ENCODE results near the gene PDCD4.

DNA sequence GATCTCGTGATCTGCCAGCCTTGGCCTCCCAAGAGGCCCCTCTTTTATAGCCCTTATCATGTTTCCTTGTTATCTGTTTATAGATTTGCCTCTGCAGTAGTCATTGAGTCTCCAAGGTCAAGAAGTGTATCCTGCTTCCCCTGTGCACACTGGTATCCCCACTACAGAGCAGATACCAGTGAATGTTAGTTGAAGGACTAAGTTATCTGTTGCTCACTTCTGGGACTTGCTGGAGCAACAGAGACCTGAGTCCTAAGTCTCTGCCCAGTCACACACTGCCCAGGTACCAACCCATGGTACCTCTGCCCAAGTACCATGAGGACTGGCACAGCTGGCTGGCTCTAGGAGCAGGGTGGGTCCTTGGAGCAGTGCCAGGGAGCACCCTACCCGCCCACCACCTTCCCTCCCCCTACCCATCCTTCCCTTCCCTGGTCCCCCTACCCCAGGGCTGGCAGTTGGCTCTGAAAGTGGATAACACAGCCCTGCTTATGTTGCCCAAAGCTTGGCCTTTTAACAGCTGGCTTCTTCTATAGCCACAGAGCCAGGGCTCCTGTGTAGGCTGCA, 26.5 kb upstream of the PDCD4 start:
- TF ChIP-seq FOXK1 (CRISPR knock-in tag; IDR thresholded peaks at IDR 0.05) (no peak), JUN (CRISPR knock-in tag; IDR thresholded peaks at IDR 0.05) (no peak), ZBTB21 (CRISPR knock-in tag; IDR thresholded peaks at IDR 0.05; ENCODE audit: borderline replicate concordance) (no peak), ZNF317 (CRISPR knock-in tag; IDR thresholded peaks at IDR 0.05; ENCODE audit: borderline replicate concordance, low read depth) (no peak), ESRRA (CRISPR knock-in tag; IDR thresholded peaks at IDR 0.05; ENCODE audit: borderline replicate concordance) (no peak)
- TF ChIP-seq, protein P1, sequence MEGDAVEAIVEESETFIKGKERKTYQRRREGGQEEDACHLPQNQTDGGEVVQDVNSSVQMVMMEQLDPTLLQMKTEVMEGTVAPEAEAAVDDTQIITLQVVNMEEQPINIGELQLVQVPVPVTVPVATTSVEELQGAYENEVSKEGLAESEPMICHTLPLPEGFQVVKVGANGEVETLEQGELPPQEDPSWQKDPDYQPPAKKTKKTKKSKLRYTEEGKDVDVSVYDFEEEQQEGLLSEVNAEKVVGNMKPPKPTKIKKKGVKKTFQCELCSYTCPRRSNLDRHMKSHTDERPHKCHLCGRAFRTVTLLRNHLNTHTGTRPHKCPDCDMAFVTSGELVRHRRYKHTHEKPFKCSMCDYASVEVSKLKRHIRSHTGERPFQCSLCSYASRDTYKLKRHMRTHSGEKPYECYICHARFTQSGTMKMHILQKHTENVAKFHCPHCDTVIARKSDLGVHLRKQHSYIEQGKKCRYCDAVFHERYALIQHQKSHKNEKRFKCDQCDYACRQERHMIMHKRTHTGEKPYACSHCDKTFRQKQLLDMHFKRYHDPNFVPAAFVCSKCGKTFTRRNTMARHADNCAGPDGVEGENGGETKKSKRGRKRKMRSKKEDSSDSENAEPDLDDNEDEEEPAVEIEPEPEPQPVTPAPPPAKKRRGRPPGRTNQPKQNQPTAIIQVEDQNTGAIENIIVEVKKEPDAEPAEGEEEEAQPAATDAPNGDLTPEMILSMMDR (IDR thresholded peaks at IDR 0.05), result no peak
- TF ChIP-seq, protein P2, sequence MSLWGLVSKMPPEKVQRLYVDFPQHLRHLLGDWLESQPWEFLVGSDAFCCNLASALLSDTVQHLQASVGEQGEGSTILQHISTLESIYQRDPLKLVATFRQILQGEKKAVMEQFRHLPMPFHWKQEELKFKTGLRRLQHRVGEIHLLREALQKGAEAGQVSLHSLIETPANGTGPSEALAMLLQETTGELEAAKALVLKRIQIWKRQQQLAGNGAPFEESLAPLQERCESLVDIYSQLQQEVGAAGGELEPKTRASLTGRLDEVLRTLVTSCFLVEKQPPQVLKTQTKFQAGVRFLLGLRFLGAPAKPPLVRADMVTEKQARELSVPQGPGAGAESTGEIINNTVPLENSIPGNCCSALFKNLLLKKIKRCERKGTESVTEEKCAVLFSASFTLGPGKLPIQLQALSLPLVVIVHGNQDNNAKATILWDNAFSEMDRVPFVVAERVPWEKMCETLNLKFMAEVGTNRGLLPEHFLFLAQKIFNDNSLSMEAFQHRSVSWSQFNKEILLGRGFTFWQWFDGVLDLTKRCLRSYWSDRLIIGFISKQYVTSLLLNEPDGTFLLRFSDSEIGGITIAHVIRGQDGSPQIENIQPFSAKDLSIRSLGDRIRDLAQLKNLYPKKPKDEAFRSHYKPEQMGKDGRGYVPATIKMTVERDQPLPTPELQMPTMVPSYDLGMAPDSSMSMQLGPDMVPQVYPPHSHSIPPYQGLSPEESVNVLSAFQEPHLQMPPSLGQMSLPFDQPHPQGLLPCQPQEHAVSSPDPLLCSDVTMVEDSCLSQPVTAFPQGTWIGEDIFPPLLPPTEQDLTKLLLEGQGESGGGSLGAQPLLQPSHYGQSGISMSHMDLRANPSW (CRISPR knock-in tag; conservative IDR thresholded peaks at IDR 0.05; ENCODE audit: low read depth), result no peak
- TF ChIP-seq, protein P3, sequence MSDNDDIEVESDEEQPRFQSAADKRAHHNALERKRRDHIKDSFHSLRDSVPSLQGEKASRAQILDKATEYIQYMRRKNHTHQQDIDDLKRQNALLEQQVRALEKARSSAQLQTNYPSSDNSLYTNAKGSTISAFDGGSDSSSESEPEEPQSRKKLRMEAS (CRISPR knock-in tag; IDR thresholded peaks at IDR 0.05), result no peak
- TF ChIP-seq, protein P4, sequence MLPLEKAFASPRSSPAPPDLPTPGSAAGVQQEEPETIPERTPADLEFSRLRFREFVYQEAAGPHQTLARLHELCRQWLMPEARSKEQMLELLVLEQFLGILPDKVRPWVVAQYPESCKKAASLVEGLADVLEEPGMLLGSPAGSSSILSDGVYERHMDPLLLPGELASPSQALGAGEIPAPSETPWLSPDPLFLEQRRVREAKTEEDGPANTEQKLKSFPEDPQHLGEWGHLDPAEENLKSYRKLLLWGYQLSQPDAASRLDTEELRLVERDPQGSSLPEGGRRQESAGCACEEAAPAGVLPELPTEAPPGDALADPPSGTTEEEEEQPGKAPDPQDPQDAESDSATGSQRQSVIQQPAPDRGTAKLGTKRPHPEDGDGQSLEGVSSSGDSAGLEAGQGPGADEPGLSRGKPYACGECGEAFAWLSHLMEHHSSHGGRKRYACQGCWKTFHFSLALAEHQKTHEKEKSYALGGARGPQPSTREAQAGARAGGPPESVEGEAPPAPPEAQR (CRISPR knock-in tag; IDR thresholded peaks at IDR 0.05), result no peak
- TF ChIP-seq, protein P5, sequence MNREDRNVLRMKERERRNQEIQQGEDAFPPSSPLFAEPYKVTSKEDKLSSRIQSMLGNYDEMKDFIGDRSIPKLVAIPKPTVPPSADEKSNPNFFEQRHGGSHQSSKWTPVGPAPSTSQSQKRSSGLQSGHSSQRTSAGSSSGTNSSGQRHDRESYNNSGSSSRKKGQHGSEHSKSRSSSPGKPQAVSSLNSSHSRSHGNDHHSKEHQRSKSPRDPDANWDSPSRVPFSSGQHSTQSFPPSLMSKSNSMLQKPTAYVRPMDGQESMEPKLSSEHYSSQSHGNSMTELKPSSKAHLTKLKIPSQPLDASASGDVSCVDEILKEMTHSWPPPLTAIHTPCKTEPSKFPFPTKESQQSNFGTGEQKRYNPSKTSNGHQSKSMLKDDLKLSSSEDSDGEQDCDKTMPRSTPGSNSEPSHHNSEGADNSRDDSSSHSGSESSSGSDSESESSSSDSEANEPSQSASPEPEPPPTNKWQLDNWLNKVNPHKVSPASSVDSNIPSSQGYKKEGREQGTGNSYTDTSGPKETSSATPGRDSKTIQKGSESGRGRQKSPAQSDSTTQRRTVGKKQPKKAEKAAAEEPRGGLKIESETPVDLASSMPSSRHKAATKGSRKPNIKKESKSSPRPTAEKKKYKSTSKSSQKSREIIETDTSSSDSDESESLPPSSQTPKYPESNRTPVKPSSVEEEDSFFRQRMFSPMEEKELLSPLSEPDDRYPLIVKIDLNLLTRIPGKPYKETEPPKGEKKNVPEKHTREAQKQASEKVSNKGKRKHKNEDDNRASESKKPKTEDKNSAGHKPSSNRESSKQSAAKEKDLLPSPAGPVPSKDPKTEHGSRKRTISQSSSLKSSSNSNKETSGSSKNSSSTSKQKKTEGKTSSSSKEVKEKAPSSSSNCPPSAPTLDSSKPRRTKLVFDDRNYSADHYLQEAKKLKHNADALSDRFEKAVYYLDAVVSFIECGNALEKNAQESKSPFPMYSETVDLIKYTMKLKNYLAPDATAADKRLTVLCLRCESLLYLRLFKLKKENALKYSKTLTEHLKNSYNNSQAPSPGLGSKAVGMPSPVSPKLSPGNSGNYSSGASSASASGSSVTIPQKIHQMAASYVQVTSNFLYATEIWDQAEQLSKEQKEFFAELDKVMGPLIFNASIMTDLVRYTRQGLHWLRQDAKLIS (CRISPR knock-in tag; IDR thresholded peaks at IDR 0.05; ENCODE audit: borderline replicate concordance), result no peak

All from WTC11 (cell line).